IMR-90 (cell line): ENCODE results near the gene BCL7A. TPM values are rescaled to one million over a fixed set of nuclear protein-coding genes. Genes with fewer than 3 reads are reported as not detected.

Experiments used
- ATAC-seq: fragments of 200-7000 bp; cut with Tn5 transposase; 2 replicates; pipeline ENCODE4 v1.9.1; 2020; ENCODE audit warnings: low read depth, mild to moderate bottlenecking, moderate library complexity
- BruUV-seq: library from RNA; stranded (reverse); fragments of 400-500 nt; replicated peaks from 2 replicates; lab custom pipeline; 2021; lab: Mats Ljungman, UMichigan
- CTCF ChIA-PET: fragments of 300-600 bp; formaldehyde crosslinking; extraction: SDS; loops from one replicate; lab custom pipeline; 2021; ENCODE audit warnings: antibody characterized with exemption; lab: Yijun Ruan, JAX
- POLR2A ChIA-PET: fragments of 300-600 bp; sonication (Branson Sonifier 250); formaldehyde crosslinking; loops from one replicate; lab custom pipeline; 2022; ENCODE audit warnings: antibody characterized with exemption; ENCODE audit not compliant: unreplicated experiment; lab: Charles Lee
- DNase-seq: peaks from one replicate; pipeline ENCODE4 v3.0.0; 2013
- H2AFZ ChIP-seq: replicated peaks from 2 replicates; pipeline ENCODE3; 2013; ENCODE audit warnings: low read length, mild to moderate bottlenecking; ENCODE audit not compliant: poor library complexity
- H2AK5ac ChIP-seq: 2 replicates; pipeline ENCODE4 v1.6.1; 2013; ENCODE audit warnings: low read depth, low read length, inconsistent platforms
- H2AK9ac ChIP-seq: replicated peaks from 2 replicates; pipeline ENCODE3; 2013; ENCODE audit warnings: mild to moderate bottlenecking, low read depth, low read length, moderate library complexity; ENCODE audit not compliant: poor library complexity
- H2BK120ac ChIP-seq: 2 replicates; pipeline ENCODE4 v1.6.1; 2013; ENCODE audit warnings: low read depth, low read length, inconsistent platforms
- H2BK15ac ChIP-seq: 3 replicates; pipeline ENCODE4 v1.6.1; 2013; ENCODE audit warnings: low read depth, low read length, inconsistent platforms
- H2BK20ac ChIP-seq: 2 replicates; pipeline ENCODE4 v1.6.1; 2013; ENCODE audit warnings: low read depth, mild to moderate bottlenecking, inconsistent platforms, low read length, moderate library complexity
- H2BK5ac ChIP-seq: 2 replicates; pipeline ENCODE4 v1.6.1; 2013; ENCODE audit warnings: mild to moderate bottlenecking, low read depth, low read length, inconsistent platforms; ENCODE audit not compliant: poor library complexity, severe bottlenecking
- H3K14ac ChIP-seq: replicated peaks from 2 replicates; pipeline ENCODE4 v1.6.1; 2013; ENCODE audit warnings: low read depth, low read length, inconsistent platforms
- H3K18ac ChIP-seq: 2 replicates; pipeline ENCODE4 v1.6.1; 2013; ENCODE audit warnings: low read depth, low read length, control low read depth
- H3K23ac ChIP-seq: 2 replicates; pipeline ENCODE4 v1.6.1; 2013; ENCODE audit warnings: low read depth, low read length, inconsistent platforms
- H3K27ac ChIP-seq: 2 replicates; pipeline ENCODE4 v1.5.1; 2013; ENCODE audit warnings: mild to moderate bottlenecking, control low read depth, low read length; ENCODE audit not compliant: insufficient read depth
- H3K27me3 ChIP-seq: 2 replicates; pipeline ENCODE4 v1.6.1; 2013; ENCODE audit warnings: low read length; ENCODE audit not compliant: control insufficient read depth, insufficient read depth
- H3K36me3 ChIP-seq: 2 replicates; pipeline ENCODE4 v1.6.1; 2013; ENCODE audit warnings: low read length, mixed read lengths; ENCODE audit not compliant: control insufficient read depth, insufficient read depth
- H3K4ac ChIP-seq: 2 replicates; pipeline ENCODE4 v1.6.1; 2013; ENCODE audit warnings: low read depth, low read length, inconsistent platforms
- H3K4me1 ChIP-seq: 2 replicates; pipeline ENCODE4 v1.6.1; 2013; ENCODE audit warnings: low read length, mixed read lengths; ENCODE audit not compliant: control insufficient read depth, insufficient read depth
- H3K4me2 ChIP-seq: 2 replicates; pipeline ENCODE4 v1.6.1; 2013; ENCODE audit warnings: low read depth, mild to moderate bottlenecking, control low read depth, low read length, moderate library complexity
- H3K4me3 ChIP-seq: 2 replicates; pipeline ENCODE4 v1.5.1; 2013; ENCODE audit warnings: low read depth, mild to moderate bottlenecking, control low read depth, low read length, moderate library complexity; ENCODE audit not compliant: insufficient read depth
- H3K56ac ChIP-seq: 2 replicates; pipeline ENCODE4 v1.6.1; 2013; ENCODE audit warnings: low read length, inconsistent platforms; ENCODE audit not compliant: insufficient read depth; ENCODE audit errors: extremely low read depth
- H3K79me1 ChIP-seq, 2 experiments: 2 replicates each; pipeline ENCODE4 v1.6.1; 2013; ENCODE audit warnings: low read length in 2 of 2, inconsistent platforms in 1 of 2, low read depth in 1 of 2
- H3K9ac ChIP-seq: 2 replicates; pipeline ENCODE4 v1.6.1; 2013; ENCODE audit warnings: low read depth, low read length, control low read depth
- H3K9me1 ChIP-seq: 2 replicates; pipeline ENCODE4 v1.6.1; 2013; ENCODE audit warnings: low read length, inconsistent platforms; ENCODE audit not compliant: insufficient read depth
- H3K9me3 ChIP-seq: 2 replicates; pipeline ENCODE4 v1.6.1; 2013; ENCODE audit warnings: low read length; ENCODE audit not compliant: control insufficient read depth, insufficient read depth
- H4K20me1 ChIP-seq: 2 replicates; pipeline ENCODE4 v1.6.1; 2013; ENCODE audit warnings: low read length, inconsistent platforms; ENCODE audit not compliant: insufficient read depth
- H4K5ac ChIP-seq: 2 replicates; pipeline ENCODE4 v1.6.1; 2013; ENCODE audit warnings: mild to moderate bottlenecking, low read depth, low read length, control low read depth
- H4K8ac ChIP-seq, 2 experiments: 2 replicates each; pipeline ENCODE4 v1.6.1; 2013; ENCODE audit warnings: low read depth in 2 of 2, low read length in 2 of 2, control low read depth in 1 of 2, inconsistent platforms in 1 of 2
- H4K91ac ChIP-seq: 2 replicates; pipeline ENCODE4 v1.6.1; 2013; ENCODE audit warnings: low read depth, low read length, inconsistent platforms; ENCODE audit not compliant: insufficient read depth
- BHLHE40 ChIP-seq: fragments of 150-350 bp; IDR thresholded peaks from 2 replicates; pipeline ENCODE4 v1.6.1; 2016; ENCODE audit warnings: mild to moderate bottlenecking, low read depth, low read length
- CEBPB ChIP-seq: IDR thresholded peaks from 2 replicates; pipeline ENCODE4 v1.6.1; 2012; ENCODE audit warnings: low read depth, low read length, improper control_type of control experiment
- CHD1 ChIP-seq: IDR thresholded peaks from 2 replicates; pipeline ENCODE4 v1.6.1; 2012; ENCODE audit warnings: low read depth, low read length, improper control_type of control experiment
- CTCF ChIP-seq: conservative IDR thresholded peaks from 2 replicates; pipeline ENCODE4 v1.5.1; 2012; ENCODE audit warnings: mild to moderate bottlenecking, low read depth, low read length, improper control_type of control experiment
- FOS ChIP-seq: fragments of 150-350 bp; IDR thresholded peaks from 2 replicates; pipeline ENCODE4 v1.6.1; 2016; ENCODE audit warnings: low read depth, low read length
- MAFK ChIP-seq: IDR thresholded peaks from 2 replicates; pipeline ENCODE4 v1.6.1; 2012; ENCODE audit warnings: low read depth, low read length, improper control_type of control experiment
- MAZ ChIP-seq: IDR thresholded peaks from 2 replicates; pipeline ENCODE4 v1.6.1; 2012; ENCODE audit warnings: low read depth, mild to moderate bottlenecking, low read length, improper control_type of control experiment, moderate library complexity, borderline replicate concordance
- MXI1 ChIP-seq: IDR thresholded peaks from 2 replicates; pipeline ENCODE4 v1.6.1; 2012; ENCODE audit warnings: low read depth, mild to moderate bottlenecking, low read length, moderate library complexity, borderline replicate concordance
- NFE2L2 ChIP-seq: fragments of 150-350 bp; IDR thresholded peaks from 2 replicates; pipeline ENCODE4 v1.6.1; 2016; ENCODE audit warnings: low read depth, mild to moderate bottlenecking, low read length
- POLR2A ChIP-seq: IDR thresholded peaks from 2 replicates; pipeline ENCODE4 v1.6.1; 2012; ENCODE audit warnings: mild to moderate bottlenecking, low read depth, low read length
- RAD21 ChIP-seq: IDR thresholded peaks from 2 replicates; pipeline ENCODE4 v1.6.1; 2012; ENCODE audit warnings: low read length, improper control_type of control experiment
- RCOR1 ChIP-seq: IDR thresholded peaks from 2 replicates; pipeline ENCODE4 v1.6.1; 2012; ENCODE audit warnings: mild to moderate bottlenecking, low read length, improper control_type of control experiment; ENCODE audit not compliant: insufficient replicate concordance
- RFX5 ChIP-seq: IDR thresholded peaks from 2 replicates; pipeline ENCODE4 v1.8.0; 2012; ENCODE audit warnings: low read depth, mild to moderate bottlenecking, low read length, moderate library complexity
- USF2 ChIP-seq: fragments of 150-350 bp; IDR thresholded peaks from 2 replicates; pipeline ENCODE4 v1.6.1; 2017; ENCODE audit warnings: mild to moderate bottlenecking, antibody characterized with exemption, low read length, low read depth
- WGBS, 2 experiments: methylation state at CpG; one replicate each; pipeline versions ENCODE4 v1.1.5 to v1.1.7; 2013; ENCODE audit warnings: missing lambda C conversion rate in 2 of 2; ENCODE audit not compliant: insufficient read length in 1 of 2; ENCODE audit errors: extremely low coverage in 2 of 2; 5-methylcytosine and 5-hydroxymethylcytosine counted together
- dilution Hi-C: fragments of 300-500 bp; cut with HindIII; formaldehyde crosslinking; loops from one replicate; pipeline ENCODE4 v1.14.3; 2018; ENCODE audit warnings: low sequenced_read_pairs; ENCODE audit not compliant: unreplicated experiment
- in situ Hi-C: fragments of 300-500 bp; cut with MboI; formaldehyde crosslinking; loops from 3 replicates; pipeline ENCODE4 v1.14.3; 2019; ENCODE audit warnings: low sequenced_read_pairs, inconsistent platforms, mixed read lengths
- intact Hi-C: fragments of 100-400 bp; cut with micrococcal nuclease; formaldehyde crosslinking; loops from 2 replicates; pipeline ENCODE4 v1.10.0; 2022
- polyA plus RNA-seq, 3 experiments: library from polyadenylated mRNA; depleted of rRNA; stranded (reverse); fragments of >200 nt; gene quantifications; 2 replicates each; pipeline ENCODE4 v1.2.3, GENCODE V29; 2012; ENCODE audit warnings: low replicate concordance in 1 of 3
- total RNA-seq: library from RNA; depleted of rRNA; stranded (reverse); fragments of >200 nt; gene quantifications from 2 replicates; pipeline ENCODE4 v1.2.3, GENCODE V29; 2012
- TF ChIP-seq, protein P1 (sequence below): fragments of 150-350 bp; IDR thresholded peaks from 2 replicates; pipeline ENCODE4 v1.6.1; 2016; ENCODE audit warnings: low read depth, mild to moderate bottlenecking, low read length, moderate library complexity, borderline replicate concordance

The BCL7A gene
- total and polyA plus RNA-seq, 2 of the 4 experiments (the other 2 are of a cell fraction), result 5.6 to 7.9 TPM

GRCh38 chr12:122046145-122046544, 24.5 kb downstream of the BCL7A start:
- TF ChIP-seq MAFK (no peak), RCOR1 (no peak), CTCF (no peak), RAD21 (no peak), CEBPB (no peak), POLR2A (no peak), MXI1 (no peak), CHD1 (no peak), FOS (no peak), NFE2L2 (no peak), USF2 (no peak), MAZ (no peak), RFX5 (no peak), BHLHE40 (no peak)
- TF ChIP-seq, protein P1, sequence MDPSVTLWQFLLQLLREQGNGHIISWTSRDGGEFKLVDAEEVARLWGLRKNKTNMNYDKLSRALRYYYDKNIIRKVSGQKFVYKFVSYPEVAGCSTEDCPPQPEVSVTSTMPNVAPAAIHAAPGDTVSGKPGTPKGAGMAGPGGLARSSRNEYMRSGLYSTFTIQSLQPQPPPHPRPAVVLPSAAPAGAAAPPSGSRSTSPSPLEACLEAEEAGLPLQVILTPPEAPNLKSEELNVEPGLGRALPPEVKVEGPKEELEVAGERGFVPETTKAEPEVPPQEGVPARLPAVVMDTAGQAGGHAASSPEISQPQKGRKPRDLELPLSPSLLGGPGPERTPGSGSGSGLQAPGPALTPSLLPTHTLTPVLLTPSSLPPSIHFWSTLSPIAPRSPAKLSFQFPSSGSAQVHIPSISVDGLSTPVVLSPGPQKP, result no peak
- H2BK5ac ChIP-seq, result no peak overlapping the region
- CTCF ChIA-PET, result no interaction called here
- no peak overlapping the region for H4K5ac ChIP-seq
- no peaks in the 10 kb centered on the region for H3K9me1 ChIP-seq
- H3K27ac ChIP-seq, result no peak overlapping the region
- no peak overlapping the region for H3K4me3 ChIP-seq
- no peak overlapping the region for H3K9ac ChIP-seq
- dilution Hi-C loops (no loop called here), intact Hi-C loops (no loop called here), in situ Hi-C loops (no loop called here)
- POLR2A ChIA-PET, result no interaction called here
- H2BK120ac ChIP-seq, result no peak overlapping the region
- no peak overlapping the region for H3K18ac ChIP-seq
- no peak overlapping the region for H3K23ac ChIP-seq
- peaks cover 9% of the 10 kb centered on the region; the same call in 1 of the 2 replicates for H4K20me1 ChIP-seq
- no peak overlapping the region for H3K4me2 ChIP-seq
- ATAC-seq, result no peak
- H3K36me3 ChIP-seq, result peaks cover 16% of the 10 kb centered on the region
- no peak overlapping the region for H2AK9ac ChIP-seq
- DNase-seq, result no peak
- H3K27me3 ChIP-seq, result no peaks in the 10 kb centered on the region
- no peaks in the 10 kb centered on the region for H3K9me3 ChIP-seq
- 100% methylated on average over 2 of the region's 7 CpGs; no CpG with 5 or more reads in 1 of the 2 experiments for WGBS, 2 experiments
- no peak overlapping the region for H3K56ac ChIP-seq
- H3K4me1 ChIP-seq, result peaks cover 2% of the 10 kb centered on the region
- H2BK15ac ChIP-seq, result no peak overlapping the region
- no peak overlapping the region for H2BK20ac ChIP-seq
- no peak overlapping the region for H3K4ac ChIP-seq
- no peak overlapping the region for H3K14ac ChIP-seq
- no peak overlapping the region for H4K91ac ChIP-seq
- no peak overlapping the region for H4K8ac ChIP-seq
- no peak overlapping the region for H2AFZ ChIP-seq
- no peaks in the 10 kb centered on the region for H3K79me1 ChIP-seq
- no peak overlapping the region for H2AK5ac ChIP-seq
- no TSS peak for BruUV-seq
